HG02623 (cell line): ENCODE results near the gene GCSH.

Source experiments
- ATAC-seq: cut with Tn5 transposase; IDR thresholded peaks from one replicate; pipeline ENCODE4 v1.9.1; 2021; ENCODE audit warnings: moderate library complexity; ENCODE audit not compliant: unreplicated experiment

GCSH gene

GRCh38 chr16:81105946-81106345 is 9.8 kb upstream of the GCSH start:
- ATAC-seq = no peak

GRCh38 chr16:81101702-81102101 is 5.5 kb upstream of the GCSH start:
- ATAC-seq = no peak

DNA sequence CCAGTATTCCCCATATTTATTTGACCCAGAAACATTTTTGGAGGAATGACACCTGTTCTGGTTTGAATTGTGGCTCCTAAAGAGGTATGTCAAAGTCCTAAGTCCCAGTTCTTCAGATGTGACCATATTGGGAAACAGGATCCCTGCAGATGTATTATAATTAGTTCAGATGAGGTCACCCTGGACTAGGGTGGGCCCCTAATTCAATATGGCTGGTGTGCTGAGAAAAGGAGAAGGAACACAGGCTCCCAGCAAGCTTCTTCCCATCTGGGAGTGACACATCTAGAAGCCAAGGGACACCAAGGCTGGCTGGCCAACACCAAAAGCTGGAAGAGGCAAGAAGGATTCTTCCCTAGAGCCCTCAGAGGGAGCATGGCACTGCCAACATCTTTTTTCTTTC is 3.8 kb upstream of the GCSH start:
- no peak for ATAC-seq

DNA sequence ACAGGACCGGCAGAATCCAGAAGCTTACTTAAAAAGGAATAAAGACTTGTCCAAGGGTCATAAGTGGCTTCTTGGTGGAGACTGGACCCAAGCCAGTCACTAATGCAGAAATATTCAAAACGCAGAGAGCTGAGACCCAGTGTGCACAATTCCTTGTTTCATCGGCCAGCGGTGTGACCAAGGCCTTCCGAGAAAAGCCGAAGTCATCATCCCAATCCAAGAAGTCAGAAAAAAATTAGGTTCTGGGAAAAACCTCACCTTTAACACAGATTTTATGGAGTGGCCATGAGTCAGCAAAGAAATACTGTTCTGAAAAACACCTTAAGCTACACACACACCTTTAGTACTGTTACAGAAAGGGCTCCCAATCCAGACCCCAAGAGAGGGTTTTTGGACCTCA is 1.0 kb upstream of the GCSH start:
- no peak for ATAC-seq

DNA sequence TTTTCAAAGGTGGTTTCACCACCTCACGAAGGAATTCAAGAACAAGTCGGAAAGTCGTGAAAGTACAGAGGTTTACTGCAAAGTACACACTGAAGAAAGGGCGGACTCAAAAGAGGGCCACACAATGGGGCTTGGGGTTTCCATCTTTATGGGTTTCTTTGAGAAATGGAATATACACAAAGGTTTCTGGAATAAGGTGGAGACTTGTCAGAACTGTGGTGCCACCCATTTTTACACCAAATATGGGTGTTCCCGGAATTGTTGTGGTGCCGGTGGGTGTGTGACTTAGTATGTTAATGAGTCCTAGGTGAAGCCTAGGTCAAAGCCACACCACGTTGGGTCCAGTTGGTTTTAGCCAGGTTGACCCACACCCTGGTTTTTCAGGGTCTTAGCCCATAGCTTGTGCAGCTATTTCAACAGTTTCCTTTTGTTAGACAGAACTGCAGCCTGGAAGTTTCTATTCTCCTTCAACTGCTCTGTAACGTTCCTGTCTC is 567 bp upstream of the GCSH start:
- no peak for ATAC-seq

- no peak for ATAC-seq
Observed at GRCh38 chr16:81095653-81095952, 592 bp downstream of the GCSH start.

GRCh38 chr16:81094771-81095251 is 1.4 kb downstream of the GCSH start:
- no peak for ATAC-seq

DNA sequence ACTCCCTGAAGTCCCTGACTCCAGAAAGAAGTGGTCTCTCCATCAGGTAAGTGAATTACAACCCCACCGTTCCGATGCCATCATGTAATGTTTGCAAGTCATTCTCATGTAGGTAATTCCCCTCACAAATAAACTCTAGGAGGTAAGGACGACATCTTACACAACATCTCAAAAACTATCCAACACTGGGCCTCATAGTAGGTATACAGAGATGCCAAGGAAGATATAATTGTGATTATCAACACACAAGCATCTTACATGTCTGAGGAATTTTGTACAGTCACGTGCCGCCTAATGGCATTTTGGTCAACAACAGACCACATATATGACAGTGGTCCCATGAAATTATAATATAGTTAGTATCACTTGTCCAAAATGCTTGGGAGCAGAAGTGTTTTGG is 7.4 kb downstream of the GCSH start:
- ATAC-seq = no peak

- ATAC-seq = no peak
Observed at GRCh38 chr16:81081014-81081413, 15.2 kb downstream of the GCSH start.

GRCh38 chr16:81080233-81080632 is 16.0 kb downstream of the GCSH start:
- no peak for ATAC-seq

GRCh38 chr16:81077076-81077940 is 18.9 kb downstream of the GCSH start, which contains the start of gene C16orf46:
Gene C16orf46 (minus strand): TSS chr16:81077238. CDS start chr16:81063955, 13,283 bp downstream.
- ATAC-seq = peak; percentile 93

- peak; percentile 78 for ATAC-seq
Observed at GRCh38 chr16:81076566-81077075, 19.6 kb downstream of the GCSH start.

DNA sequence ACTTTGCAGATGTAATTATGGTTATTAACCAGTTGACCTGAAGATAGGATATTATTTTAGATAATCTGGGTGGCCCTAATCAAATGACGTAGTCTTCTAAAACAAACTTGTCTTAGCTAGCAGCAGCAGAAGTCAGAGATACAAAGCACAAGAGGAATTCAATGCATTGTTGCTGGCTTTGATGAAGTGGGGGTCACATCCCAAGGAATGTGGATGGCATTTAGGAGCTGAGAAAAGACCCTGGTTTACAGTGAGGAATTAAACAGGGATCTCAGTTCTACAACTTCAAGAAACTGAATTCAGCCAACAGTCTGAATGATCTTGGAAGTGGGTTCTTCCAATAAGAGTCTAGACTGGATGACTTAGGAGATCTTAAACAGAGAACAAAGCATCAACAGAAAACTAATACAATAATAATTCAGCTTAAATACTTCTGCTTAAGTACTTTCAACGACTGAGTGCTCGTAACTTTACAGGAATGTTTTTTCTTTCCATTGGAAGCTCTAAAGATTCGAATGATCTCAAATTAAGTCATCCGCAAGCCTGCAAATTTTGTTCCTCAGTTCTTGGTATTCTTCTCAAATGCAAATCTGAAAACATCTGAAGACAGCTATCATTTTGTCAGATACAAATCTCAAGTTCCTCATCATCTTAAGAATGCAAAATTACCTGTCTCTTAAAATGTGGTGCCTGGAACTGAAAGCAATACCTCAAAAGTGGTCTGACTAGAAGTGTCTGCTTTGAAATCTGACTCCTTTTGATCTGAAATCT is 22.4 kb downstream of the GCSH start:
- ATAC-seq = no peak

GRCh38 chr16:81071805-81072204 is 24.4 kb downstream of the GCSH start:
- ATAC-seq = no peak

DNA sequence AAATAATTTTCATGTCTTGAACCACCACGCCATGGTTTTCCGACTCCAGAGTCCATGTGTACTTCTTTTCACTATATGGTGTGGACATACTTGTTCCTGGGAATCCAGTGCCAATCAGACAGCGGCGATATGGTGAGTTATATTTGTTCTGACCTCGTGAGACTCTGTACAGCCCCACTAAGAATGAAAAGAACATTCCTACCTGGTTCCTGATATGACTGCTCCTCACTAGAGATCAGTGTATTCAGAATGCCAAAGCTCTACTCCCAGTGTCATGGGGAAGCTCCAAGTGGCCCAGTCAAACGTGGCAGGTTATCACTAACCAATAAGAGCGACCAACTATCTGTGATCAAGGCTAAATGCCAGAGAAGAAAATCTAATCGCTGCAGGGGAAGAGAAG is 25.2 kb downstream of the GCSH start:
- ATAC-seq = no peak

- no peak for ATAC-seq
Observed at GRCh38 chr16:81069063-81069462, 27.1 kb downstream of the GCSH start.

DNA sequence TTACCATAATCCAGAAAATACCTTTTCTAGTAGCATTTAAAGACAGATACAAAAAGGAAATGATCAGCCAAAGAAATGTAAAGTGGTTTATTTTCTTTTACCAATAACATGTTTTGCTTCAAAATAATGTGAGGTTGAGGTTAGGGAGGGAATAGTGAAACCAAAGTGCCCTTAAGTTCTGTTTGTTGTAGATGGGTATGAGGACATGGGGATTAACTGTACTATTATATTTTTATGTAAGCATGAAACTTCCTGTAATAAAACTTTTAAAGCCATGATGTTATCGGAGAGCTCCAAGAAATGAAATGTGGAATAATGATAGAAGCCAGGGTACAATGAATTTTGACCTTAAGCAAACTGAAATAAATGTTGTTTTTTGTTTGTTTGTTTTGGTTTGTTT is 29.0 kb downstream of the GCSH start:
- no peak for ATAC-seq

DNA sequence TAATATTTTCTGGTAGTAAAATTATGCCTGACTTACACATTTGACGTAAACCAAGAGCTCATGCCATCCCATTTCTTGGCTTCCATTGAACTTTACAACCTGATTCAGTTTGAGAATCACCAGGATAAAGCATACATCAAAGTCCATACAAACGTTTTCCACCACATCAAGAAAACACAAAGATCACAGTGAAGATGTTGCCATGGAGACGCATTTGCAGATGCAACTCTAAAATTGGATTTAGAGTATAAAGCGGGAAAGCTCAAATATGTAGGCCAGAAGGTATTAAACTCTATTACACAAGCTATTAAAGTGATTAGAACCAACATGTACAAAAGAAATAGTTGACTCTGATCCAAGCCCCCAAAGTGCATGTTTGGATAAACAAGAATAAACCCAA is 29.5 kb downstream of the GCSH start:
- ATAC-seq = no peak

DNA sequence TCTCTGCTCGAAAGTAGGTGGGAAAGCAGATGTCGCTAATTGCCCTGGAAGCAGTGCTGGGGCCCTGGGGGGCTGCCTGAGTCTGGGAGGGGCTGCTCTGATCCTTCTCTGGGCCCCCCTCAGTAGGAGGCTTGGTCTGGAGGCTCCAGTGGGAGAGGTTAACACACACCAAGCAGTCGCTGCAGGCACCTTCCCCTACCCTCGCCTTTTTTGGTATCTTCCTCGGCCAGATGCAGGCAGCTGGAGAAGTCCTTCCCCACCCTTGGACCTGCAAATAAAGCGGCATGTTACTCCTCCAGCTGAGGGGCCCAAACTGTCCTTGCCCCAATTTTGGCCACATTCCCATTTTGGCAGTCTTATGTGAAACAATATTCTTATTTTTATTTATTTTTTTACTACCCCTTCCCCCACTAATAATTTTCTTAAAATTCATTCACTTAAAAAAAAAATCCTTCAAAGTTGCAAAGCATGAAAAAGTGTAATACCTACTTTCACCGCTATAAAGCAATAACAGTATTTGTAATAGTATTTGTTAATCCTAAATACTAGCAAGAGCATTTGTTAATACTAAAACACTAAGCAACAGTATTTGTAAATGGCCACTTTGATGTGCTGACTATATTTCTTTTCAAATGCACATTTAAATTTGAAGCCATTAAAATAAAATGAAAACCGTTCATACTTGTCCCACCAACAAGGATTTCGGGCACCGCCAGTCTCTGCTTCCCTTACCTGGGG is 34.2 kb downstream of the GCSH start:
- ATAC-seq = no peak

DNA sequence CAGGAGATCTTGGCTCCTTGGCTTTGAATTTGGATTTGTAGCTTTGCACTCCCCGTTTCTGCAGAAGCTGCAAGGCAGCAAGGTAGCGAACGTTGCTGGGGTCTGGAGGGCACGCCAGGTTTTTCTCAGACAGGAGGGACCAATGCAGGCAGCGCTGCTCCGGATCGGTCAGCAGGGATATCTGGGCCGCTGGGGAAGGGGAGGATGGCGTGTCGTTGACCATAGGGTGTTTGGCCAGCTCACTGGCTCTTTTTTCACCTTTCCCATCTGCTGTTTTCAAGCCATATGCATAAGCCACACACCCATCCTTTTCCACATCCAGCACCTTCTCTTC is 34.9 kb downstream of the GCSH start:
- no peak for ATAC-seq

DNA sequence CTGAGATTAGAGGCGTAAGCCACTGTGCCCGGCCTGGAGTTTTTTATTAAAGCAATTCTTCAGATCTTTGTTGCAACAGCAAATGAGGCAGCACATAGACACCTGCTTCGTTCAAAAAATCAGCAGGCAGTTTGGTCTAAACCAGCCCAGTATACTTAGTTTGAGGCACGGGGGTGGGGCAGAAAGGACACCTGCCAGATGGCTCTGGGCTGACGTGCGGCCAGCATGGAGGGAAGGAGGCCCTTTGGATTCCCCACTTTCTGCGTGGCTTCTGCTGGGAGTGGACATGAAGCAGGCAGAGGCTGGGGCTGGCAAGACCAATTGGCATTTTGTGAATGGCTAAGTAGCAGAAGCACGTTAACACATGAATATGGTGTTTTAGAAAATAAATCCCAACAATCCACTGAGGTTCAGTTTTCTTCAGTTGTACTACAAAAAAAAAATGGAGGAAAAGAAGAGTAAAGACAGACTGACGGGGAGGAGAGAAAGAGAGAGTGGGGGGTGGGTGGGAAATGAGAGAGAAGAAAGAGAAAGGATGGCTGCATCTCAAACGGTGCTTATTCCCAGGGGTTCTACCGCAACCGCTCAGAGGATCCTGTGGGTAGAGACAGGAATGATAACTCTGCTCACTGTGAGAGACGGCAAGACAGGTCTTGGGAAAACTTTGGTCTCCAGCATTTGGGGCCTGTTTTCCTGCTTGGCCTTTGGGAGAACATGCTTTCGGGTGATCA is 35.5 kb downstream of the GCSH start:
- no peak for ATAC-seq
